Naive thymus-derived CD4-positive, alpha-beta T cell (primary cell): ENCODE measurements around the gene LOXL1. TPM values are rescaled to one million over a fixed set of nuclear protein-coding genes. Genes with fewer than 3 reads are reported as not detected.

Source experiments
- ATAC-seq: fragments of 150-1000 bp; cut with Tn5 transposase; 2 replicates; pipeline ENCODE4 v1.10.0; 2021; ENCODE audit warnings: mild to moderate bottlenecking, moderate library complexity
- CTCF ChIA-PET: fragments of 350-600 bp; sonication (Branson Sonifier 250); formaldehyde crosslinking; loops from one replicate; lab custom pipeline; 2021; ENCODE audit warnings: antibody characterized with exemption; lab: Charles Lee
- POLR2A ChIA-PET: fragments of 350-600 bp; sonication (Branson Sonifier 250); formaldehyde crosslinking; loops from one replicate; lab custom pipeline; 2021; ENCODE audit warnings: antibody characterized with exemption, inconsistent platforms; lab: Charles Lee
- DNase-seq, 9 donors: peaks; one replicate each; pipeline versions ENCODE4 v3.0.0 to v3.0.0-alpha.2; 2020 to 2022; ENCODE audit warnings: mixed read lengths in 1 of 9
- H3K27ac ChIP-seq: one replicate; pipeline ENCODE4 v1.7.0; 2013; ENCODE audit warnings: mild to moderate bottlenecking, low read depth, low read length, moderate library complexity
- H3K27me3 ChIP-seq, 2 donors: one replicate each; pipeline ENCODE4 v1.7.0; 2013; ENCODE audit warnings: low read length in 2 of 2, mild to moderate bottlenecking in 2 of 2, moderate library complexity in 2 of 2; ENCODE audit not compliant: control insufficient read depth in 2 of 2, insufficient read depth in 2 of 2
- H3K36me3 ChIP-seq, 3 experiments: 1 replicate in 2 of 3; 2 replicates in 1 of 3; pipeline ENCODE4 v1.7.0; 2013; ENCODE audit warnings: low read length in 3 of 3, mild to moderate bottlenecking in 3 of 3, moderate library complexity in 1 of 3; ENCODE audit not compliant: insufficient read depth in 3 of 3, control insufficient read depth in 2 of 3
- H3K4me1 ChIP-seq, 2 donors: one replicate each; pipeline ENCODE4 v1.7.0; 2013; ENCODE audit warnings: low read length in 2 of 2, mild to moderate bottlenecking in 2 of 2, moderate library complexity in 1 of 2; ENCODE audit not compliant: control insufficient read depth in 2 of 2, insufficient read depth in 2 of 2
- H3K4me3 ChIP-seq: 2 replicates; pipeline ENCODE4 v1.7.0; 2013; ENCODE audit warnings: mild to moderate bottlenecking, low read length
- H3K9me3 ChIP-seq, 3 experiments: 1 replicate in 2 of 3; 2 replicates in 1 of 3; pipeline ENCODE4 v1.7.0; 2013; ENCODE audit warnings: low read length in 3 of 3; ENCODE audit not compliant: control insufficient read depth in 2 of 3
- H3K27ac Mint-ChIP-seq, 9 donors: one replicate each; pipeline ENCODE4 v1.8.0; 2020 to 2022; ENCODE audit warnings: mixed read lengths in 9 of 9, mild to moderate bottlenecking in 8 of 9, moderate library complexity in 5 of 9, inconsistent platforms in 2 of 9
- H3K27me3 Mint-ChIP-seq, 5 donors: one replicate each; pipeline ENCODE4 v1.8.0; 2021 to 2022; ENCODE audit warnings: mixed read lengths in 5 of 5, mild to moderate bottlenecking in 1 of 5
- H3K36me3 Mint-ChIP-seq, 5 donors: one replicate each; pipeline ENCODE4 v1.8.0; 2020 to 2022; ENCODE audit warnings: mixed read lengths in 5 of 5, mild to moderate bottlenecking in 3 of 5, inconsistent platforms in 1 of 5
- H3K4me1 Mint-ChIP-seq, 7 donors: one replicate each; pipeline ENCODE4 v1.8.0; 2020 to 2022; ENCODE audit warnings: mixed read lengths in 7 of 7, mild to moderate bottlenecking in 3 of 7, inconsistent platforms in 1 of 7
- H3K4me3 Mint-ChIP-seq, 10 donors: one replicate each; pipeline ENCODE4 v1.8.0; 2020 to 2022; ENCODE audit warnings: mild to moderate bottlenecking in 10 of 10, mixed read lengths in 10 of 10, moderate library complexity in 6 of 10, inconsistent platforms in 2 of 10
- H3K9me3 Mint-ChIP-seq, 11 donors: one replicate each; pipeline ENCODE4 v1.8.0; 2020 to 2022; ENCODE audit warnings: mixed read lengths in 11 of 11, mild to moderate bottlenecking in 4 of 11, inconsistent platforms in 1 of 11, moderate library complexity in 1 of 11
- intact Hi-C, 2 donors: fragments of 100-400 bp; cut with micrococcal nuclease; formaldehyde crosslinking; loops; one replicate each; pipeline ENCODE4 v1.15.1; 2023
- polyA plus RNA-seq, 2 donors: library from polyadenylated mRNA; unstranded; fragments of 300-500 nt; fragmentation: Illumina TruSeq; gene quantifications; one replicate each; pipeline ENCODE4 v1.2.3, GENCODE V29; 2021
- total RNA-seq, 6 experiments: library from RNA in 5 of 6; stranded (reverse) in 5 of 6; gene quantifications; 1 replicate in 5 of 6; 2 replicates in 1 of 6; pipeline ENCODE4 v1.2.3 and lab custom pipeline; 2021 to 2026

The LOXL1 gene
- total and polyA plus RNA-seq, 7 experiments from 2014 or later, result 0.49 to 2.3 (median 1.3) TPM

GRCh38 chr15:73997986-73998385 is 71.7 kb downstream of the LOXL1 start:
- ATAC-seq, result no peak
- H3K27me3 Mint-ChIP-seq, result no peaks in the 10 kb centered on the region
- peak overlapping the region in 6 of 10 donors; percentile 3 to 100 (median 90) for H3K4me3 Mint-ChIP-seq
- Histone ChIP-seq H3K27me3 (no peaks in the 10 kb centered on the region), H3K27ac (peak overlapping the region; percentile 90), H3K4me3 (no peak overlapping the region), H3K9me3 (no peaks in the 10 kb centered on the region), H3K4me1 (peaks cover 32 to 34% of the 10 kb centered on the region in 2 donors), H3K36me3 (peaks cover 0 to 23% (median 7%) of the 10 kb centered on the region in 3 experiments)
- POLR2A ChIA-PET, result interaction anchor here (0.6 kb wide), 1 partner anchor 1325 kb away, joined by 7 read pairs; no protein-coding TSS in a partner anchor
- intact Hi-C loops, result loop anchor here (10.0 kb wide), 2 partner anchors 363 to 787 kb away; partner anchors contain the start of genes NPTN (in 2 of the 2) and CSK (in 1 of the 2)
- no peaks in the 10 kb centered on the region for H3K9me3 Mint-ChIP-seq
- CTCF ChIA-PET, result no interaction called here
- peak overlapping the region in 5 of 9 donors; percentile 9 to 99 (median 67) for H3K27ac Mint-ChIP-seq
- DNase-seq, result no peak
- peaks cover 37 to 85% (median 71%) of the 10 kb centered on the region in 7 donors for H3K4me1 Mint-ChIP-seq
- peaks cover 0 to 36% (median 8%) of the 10 kb centered on the region in 5 donors for H3K36me3 Mint-ChIP-seq

Other genes starting within 250 kb of the LOXL1 start
- gene CD276, start 242.1 kb upstream of the LOXL1 start, total RNA-seq, result 1 to 10 TPM in 2 of 5 experiments, under 1 TPM in 1, not detected in 2; 0.76 to 2.7 (median 1.9) TPM
- not detected for gene CD276, start 242.1 kb upstream of the LOXL1 start, polyA plus RNA-seq
- not detected for gene INSYN1, start 173.1 kb upstream of the LOXL1 start, total RNA-seq
- not detected for gene INSYN1, start 173.1 kb upstream of the LOXL1 start, polyA plus RNA-seq
- not detected for gene TBC1D21, start 52.9 kb upstream of the LOXL1 start, total RNA-seq
- gene TBC1D21, start 52.9 kb upstream of the LOXL1 start, polyA plus RNA-seq, result not detected
- gene STOML1, start 65.8 kb downstream of the LOXL1 start, total RNA-seq, result 10 to 100 TPM in 3 of 5 experiments, 1 to 10 TPM in 2; 7.5 to 14.5 (median 12.3) TPM
- 10 to 100 TPM; 18.7 to 21.3 TPM for gene STOML1, start 65.8 kb downstream of the LOXL1 start, polyA plus RNA-seq
- gene PML, start 68.3 kb downstream of the LOXL1 start, total RNA-seq, result 100 to 1,000 TPM in 1 of 5 experiments, 10 to 100 TPM in 4; 42.1 to 113 (median 64.8) TPM
- gene PML, start 68.3 kb downstream of the LOXL1 start, polyA plus RNA-seq, result 10 to 100 TPM; 18.1 to 34.3 TPM
- under 1 TPM in 3 of 5 experiments, not detected in 2; 0.29 to 0.53 (median 0.32) TPM for gene GOLGA6A, start 156.1 kb downstream of the LOXL1 start, total RNA-seq
- gene GOLGA6A, start 156.1 kb downstream of the LOXL1 start, polyA plus RNA-seq, result under 1 TPM in 1 of 2 donors, not detected in 1; 0.14 TPM
- gene ISLR2, start 204.1 kb downstream of the LOXL1 start, total RNA-seq, result not detected
- gene ISLR2, start 204.1 kb downstream of the LOXL1 start, polyA plus RNA-seq, result not detected
- gene ISLR, start 247.2 kb downstream of the LOXL1 start, total RNA-seq, result not detected
- not detected for gene ISLR, start 247.2 kb downstream of the LOXL1 start, polyA plus RNA-seq